Measurements from ENCODE around the gene PURA. TPM values are rescaled to one million over a fixed set of nuclear protein-coding genes. Genes with fewer than 3 reads are reported as not detected.

PURA gene
- 10 to 100 TPM in 4 of 8 experiments, 1 to 10 TPM in 4; 3.0 to 18.9 (median 8.0) TPM for total RNA-seq

DNA sequence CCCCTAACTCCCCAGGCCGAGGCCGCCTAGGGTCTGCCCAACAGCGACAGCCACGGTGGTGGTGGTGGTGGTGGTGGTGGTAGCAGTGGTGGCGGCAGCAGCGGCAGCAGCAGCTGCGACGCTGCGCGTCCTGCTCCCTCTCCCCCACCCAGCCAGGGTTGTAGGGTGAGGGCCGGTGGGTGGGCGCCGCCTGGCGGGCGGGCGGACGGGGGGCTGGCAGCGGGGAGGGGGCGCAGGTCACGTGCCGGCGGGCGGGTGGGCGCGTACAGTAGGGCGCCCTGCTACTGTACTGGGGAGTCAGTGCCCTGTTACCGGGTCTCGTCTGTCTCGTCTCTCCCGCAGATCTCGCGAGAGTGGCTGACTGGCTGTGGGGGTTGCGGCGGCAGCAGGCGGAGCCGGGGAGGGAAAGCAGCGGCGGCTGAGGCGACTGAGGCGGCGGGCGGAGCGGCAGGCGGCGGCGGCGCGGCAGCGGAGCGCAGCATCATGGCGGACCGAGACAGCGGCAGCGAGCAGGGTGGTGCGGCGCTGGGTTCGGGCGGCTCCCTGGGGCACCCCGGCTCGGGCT is at the start of gene PURA:
Gene PURA, plus strand, starts transcription at position 411 of the 565 bp plus-strand sequence. Its CDS starts 73 bp downstream, at position 484.
- peak; percentile 87 to 96 (median 93) for ATAC-seq (replicated peaks in 6 of 8)
- WGBS, 10 experiments: 0% methylated on average over 3 to 15 of the region's 60 CpGs; no CpG with 5 or more reads in 8 of the 10 experiments
- in situ Hi-C loops (cut with MboI; ENCODE audit: low pct_unique_long_range_greater_than_20kb in 2 of 9, low sequenced_read_pairs in 9 of 9, unreplicated experiment in 9 of 9): no loop called here
- Histone ChIP-seq H3K4me3 (peak within 1 kb of the TSS; percentile 57 to 73 (median 64)), H3K27ac (peak within 1 kb of the TSS in 1 of 2 donors; percentile 43), H3K4me1 (replicated peaks in 1 of 2) (peaks cover 10 to 22% of the 10 kb centered on the region in 2 donors)

DNA sequence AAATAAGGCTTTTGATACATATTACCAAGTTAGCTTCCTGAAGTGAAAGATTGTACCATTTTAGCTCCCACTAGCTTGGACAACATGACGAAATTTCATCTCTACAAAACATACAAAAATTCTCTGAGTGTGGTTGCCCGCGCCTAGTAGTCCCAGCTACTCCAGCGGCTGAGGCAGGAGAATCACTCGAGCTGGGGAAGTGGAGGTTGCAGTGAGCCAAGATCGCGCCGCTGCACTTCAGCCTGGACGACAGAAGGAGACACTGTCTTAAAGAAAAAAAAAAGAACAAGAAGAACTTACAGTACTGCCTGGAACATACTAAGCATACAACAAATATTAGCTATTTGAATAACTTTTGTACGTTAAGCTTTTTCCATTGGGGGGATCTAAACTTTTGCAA is 41.1 kb upstream of the PURA start:
- 19 to 57% (median 50%) methylated on average over 2 to 10 of the region's 10 CpGs for WGBS, 10 experiments
- in situ Hi-C loops (cut with MboI; ENCODE audit: low pct_unique_long_range_greater_than_20kb in 2 of 9, low sequenced_read_pairs in 9 of 9, unreplicated experiment in 9 of 9): loop anchor here in 6 of 9 experiments (10.0 to 25.0 kb wide), 2 partner anchors 82 to 89 kb away; no protein-coding TSS in a partner anchor
- no peak for ATAC-seq (replicated peaks in 6 of 8)
- Histone ChIP-seq H3K27ac (no peak overlapping the region), H3K4me1 (replicated peaks in 1 of 2) (no peaks in the 10 kb centered on the region), H3K4me3 (no peak overlapping the region)

DNA sequence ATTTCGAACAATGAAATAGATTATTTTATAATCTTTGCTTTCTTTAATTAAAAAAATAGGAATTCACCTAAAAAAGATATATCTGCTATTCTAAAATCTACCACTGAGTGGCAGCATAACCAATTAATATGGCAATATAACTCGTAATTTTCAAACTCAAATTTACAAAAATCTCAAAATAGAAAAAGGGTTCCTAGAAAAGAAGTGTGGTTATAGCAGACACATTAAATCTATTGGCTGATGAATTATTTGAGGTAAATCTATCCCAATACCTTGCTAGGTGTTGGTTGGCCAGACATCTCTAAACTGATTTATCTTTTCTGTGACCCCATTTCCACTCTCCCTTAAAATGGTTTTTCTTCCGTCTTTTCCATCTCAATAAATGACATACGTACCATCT is 40.6 kb upstream of the PURA start:
- Histone ChIP-seq H3K4me3 (no peak overlapping the region), H3K4me1 (replicated peaks in 1 of 2) (no peaks in the 10 kb centered on the region), H3K27ac (no peak overlapping the region)
- in situ Hi-C loops (cut with MboI; ENCODE audit: low pct_unique_long_range_greater_than_20kb in 2 of 9, low sequenced_read_pairs in 9 of 9, unreplicated experiment in 9 of 9): loop anchor here in 6 of 9 experiments (10.0 to 25.0 kb wide), 2 partner anchors 82 to 89 kb away; no protein-coding TSS in a partner anchor
- 0 to 25% (median 7%) methylated on average over 4 of the region's 4 CpGs for WGBS, 10 experiments
- ATAC-seq (replicated peaks in 6 of 8): no peak

DNA sequence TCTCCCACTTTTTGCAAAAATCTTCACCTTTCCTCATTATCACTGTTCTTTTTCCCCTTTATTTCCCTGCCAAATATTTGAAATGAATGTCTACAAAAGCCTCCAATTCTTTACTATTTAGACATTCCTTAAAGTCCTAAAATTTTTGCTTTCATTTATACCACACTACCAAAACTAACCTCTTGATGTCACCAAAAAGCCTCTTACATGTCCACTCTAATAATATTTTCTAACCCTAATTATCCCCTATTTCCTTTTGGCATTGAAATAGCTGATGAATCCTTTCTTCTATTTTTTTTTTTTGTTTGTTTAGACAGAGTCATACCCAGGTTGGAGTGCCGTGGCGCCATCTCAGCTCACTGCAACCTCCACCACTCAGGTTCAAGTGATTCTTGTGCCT is 38.5 kb upstream of the PURA start:
- Histone ChIP-seq H3K4me3 (no peak overlapping the region), H3K27ac (no peak overlapping the region), H3K4me1 (replicated peaks in 1 of 2) (no peaks in the 10 kb centered on the region)
- in situ Hi-C loops (cut with MboI; ENCODE audit: low pct_unique_long_range_greater_than_20kb in 2 of 9, low sequenced_read_pairs in 9 of 9, unreplicated experiment in 9 of 9): loop anchor here in 2 of 9 experiments (10.0 kb wide), 1 partner anchor 79 kb away; no protein-coding TSS in a partner anchor
- no peak for ATAC-seq (replicated peaks in 6 of 8)
- 34 to 75% (median 57%) methylated on average over 2 of the region's 2 CpGs; no CpG with 5 or more reads in 5 of the 10 experiments for WGBS, 10 experiments

DNA sequence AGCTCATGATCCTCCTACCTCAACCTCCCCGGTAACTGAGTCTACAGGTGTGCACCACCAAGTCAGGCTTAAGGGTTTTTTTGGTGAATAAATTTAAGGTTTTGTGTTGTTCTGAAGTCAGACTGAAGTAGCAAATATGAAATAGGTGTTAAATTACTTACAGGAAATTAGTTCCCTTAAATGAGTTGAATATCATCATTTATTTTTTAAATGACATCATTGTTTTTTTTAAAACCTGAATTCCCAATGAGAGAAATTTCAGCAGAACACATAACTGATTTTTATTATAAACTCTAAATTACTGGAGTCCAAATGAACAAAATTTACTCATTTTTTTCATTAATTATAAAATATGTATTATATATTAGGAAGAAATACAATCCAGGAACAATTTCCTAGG is 37.8 kb upstream of the PURA start:
- no peak for ATAC-seq (replicated peaks in 6 of 8)
- in situ Hi-C loops (cut with MboI; ENCODE audit: low pct_unique_long_range_greater_than_20kb in 2 of 9, low sequenced_read_pairs in 9 of 9, unreplicated experiment in 9 of 9): loop anchor here in 2 of 9 experiments (10.0 kb wide), 1 partner anchor 79 kb away; no protein-coding TSS in a partner anchor
- WGBS, 10 experiments: 80 to 100% (median 94%) methylated on average over 1 of the region's 1 CpG; no CpG with 5 or more reads in 4 of the 10 experiments
- Histone ChIP-seq H3K4me3 (no peak overlapping the region), H3K4me1 (replicated peaks in 1 of 2) (no peaks in the 10 kb centered on the region), H3K27ac (no peak overlapping the region)

DNA sequence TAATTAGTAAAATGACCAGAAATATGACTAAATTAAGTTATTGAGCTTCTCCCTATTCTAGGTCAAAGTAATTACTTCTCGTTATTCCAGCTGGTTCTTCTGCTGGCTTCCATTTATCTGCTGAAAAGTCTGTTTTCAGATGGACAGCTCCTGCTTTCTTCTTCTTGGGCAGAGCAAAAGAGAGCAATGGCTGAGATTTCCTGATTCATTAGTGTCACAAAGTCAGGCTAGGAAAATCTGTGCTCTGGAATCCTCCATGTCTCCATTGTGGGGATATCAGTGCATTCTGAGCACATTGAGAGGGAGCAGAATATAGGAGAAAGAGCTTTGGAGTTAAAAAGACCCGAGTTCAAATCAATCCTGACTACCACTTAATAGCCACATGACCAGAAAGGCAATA is 37.1 kb upstream of the PURA start:
- WGBS, 10 experiments: 23 to 83% (median 50%) methylated on average over 1 to 2 of the region's 2 CpGs; no CpG with 5 or more reads in 1 of the 10 experiments
- H3K4me3 ChIP-seq: no peak overlapping the region
- H3K4me1 ChIP-seq (replicated peaks in 1 of 2): no peaks in the 10 kb centered on the region
- no peak for ATAC-seq (replicated peaks in 6 of 8)
- no peak overlapping the region for H3K27ac ChIP-seq
- in situ Hi-C loops (cut with MboI; ENCODE audit: low pct_unique_long_range_greater_than_20kb in 2 of 9, low sequenced_read_pairs in 9 of 9, unreplicated experiment in 9 of 9): loop anchor here in 2 of 9 experiments (10.0 kb wide), 1 partner anchor 78 kb away; no protein-coding TSS in a partner anchor

DNA sequence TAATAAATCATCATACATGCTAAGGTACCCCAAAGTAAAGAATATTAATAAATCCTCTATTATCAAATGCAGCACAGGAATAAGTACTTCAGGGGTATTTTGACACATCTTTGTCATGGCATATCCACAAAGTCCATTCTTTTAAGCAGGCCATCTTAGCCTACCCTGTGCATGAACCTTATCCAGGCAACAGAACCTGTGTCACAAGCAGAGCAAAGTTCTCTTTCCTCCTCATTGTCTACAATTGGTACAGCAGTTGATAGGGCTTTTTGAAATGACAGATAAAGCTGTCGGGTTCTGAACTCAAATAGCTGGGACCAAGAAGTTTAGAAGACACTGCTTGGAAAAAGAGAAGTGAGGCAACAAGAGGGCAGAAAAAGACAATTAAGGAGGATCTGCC is 30.8 kb upstream of the PURA start:
- H3K4me3 ChIP-seq: no peak overlapping the region
- WGBS, 10 experiments: 0 to 80% (median 50%) methylated on average over 1 of the region's 1 CpG; no CpG with 5 or more reads in 1 of the 10 experiments
- no peaks in the 10 kb centered on the region for H3K4me1 ChIP-seq (replicated peaks in 1 of 2)
- in situ Hi-C loops (cut with MboI; ENCODE audit: low pct_unique_long_range_greater_than_20kb in 2 of 9, low sequenced_read_pairs in 9 of 9, unreplicated experiment in 9 of 9): no loop called here
- H3K27ac ChIP-seq: no peak overlapping the region
- no peak for ATAC-seq (replicated peaks in 6 of 8)

DNA sequence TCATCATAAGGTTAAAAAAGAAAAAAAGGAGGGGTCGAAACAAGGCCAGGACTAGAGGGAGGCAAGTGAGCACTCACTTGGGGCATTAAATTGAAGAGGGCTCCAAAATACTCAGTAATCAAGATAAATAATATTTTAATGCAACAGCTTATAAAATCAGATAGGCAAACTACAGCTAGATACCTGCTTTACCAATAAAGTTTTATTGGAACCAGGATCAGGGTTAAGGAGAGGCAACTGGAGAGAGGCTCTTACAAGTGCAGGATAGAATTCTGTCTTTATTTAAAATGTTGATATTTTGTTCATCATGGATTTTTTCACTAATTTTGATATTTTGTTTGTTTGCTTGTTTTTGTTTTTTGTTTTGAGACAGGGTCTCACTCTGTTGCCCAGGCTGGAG is 30.3 kb upstream of the PURA start:
- 8 to 83% (median 50%) methylated on average over 1 of the region's 1 CpG; no CpG with 5 or more reads in 1 of the 10 experiments for WGBS, 10 experiments
- Histone ChIP-seq H3K27ac (no peak overlapping the region), H3K4me1 (replicated peaks in 1 of 2) (no peaks in the 10 kb centered on the region), H3K4me3 (no peak overlapping the region)
- in situ Hi-C loops (cut with MboI; ENCODE audit: low pct_unique_long_range_greater_than_20kb in 2 of 9, low sequenced_read_pairs in 9 of 9, unreplicated experiment in 9 of 9): no loop called here
- ATAC-seq (replicated peaks in 6 of 8): no peak

DNA sequence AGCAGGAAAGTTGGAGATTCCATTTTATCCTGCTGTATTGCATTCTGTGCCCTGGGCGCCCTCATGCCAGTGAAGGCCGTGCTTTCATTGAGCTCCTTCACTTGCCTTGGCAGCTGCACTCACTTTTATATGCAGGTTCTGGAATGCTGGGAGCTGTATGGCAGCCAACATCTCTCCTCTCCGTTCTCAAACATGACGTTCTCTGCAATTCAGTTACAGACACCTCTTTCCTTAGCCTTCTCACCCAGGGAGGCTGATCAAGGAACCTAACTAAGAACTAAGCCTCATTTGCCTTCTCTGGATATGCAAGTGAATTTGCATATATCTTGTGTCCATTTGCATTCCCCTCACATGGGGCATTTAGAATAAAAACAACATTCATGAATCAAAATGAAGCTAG is 29.4 kb upstream of the PURA start:
- in situ Hi-C loops (cut with MboI; ENCODE audit: low pct_unique_long_range_greater_than_20kb in 2 of 9, low sequenced_read_pairs in 9 of 9, unreplicated experiment in 9 of 9): no loop called here
- peak in 3 of 8 experiments; percentile 54 to 84 (median 71) for ATAC-seq (replicated peaks in 6 of 8)
- Histone ChIP-seq H3K4me3 (no peak overlapping the region), H3K27ac (no peak overlapping the region), H3K4me1 (replicated peaks in 1 of 2) (no peaks in the 10 kb centered on the region)
- WGBS, 10 experiments: 0 to 56% (median 22%) methylated on average over 1 to 4 of the region's 4 CpGs; no CpG with 5 or more reads in 1 of the 10 experiments

DNA sequence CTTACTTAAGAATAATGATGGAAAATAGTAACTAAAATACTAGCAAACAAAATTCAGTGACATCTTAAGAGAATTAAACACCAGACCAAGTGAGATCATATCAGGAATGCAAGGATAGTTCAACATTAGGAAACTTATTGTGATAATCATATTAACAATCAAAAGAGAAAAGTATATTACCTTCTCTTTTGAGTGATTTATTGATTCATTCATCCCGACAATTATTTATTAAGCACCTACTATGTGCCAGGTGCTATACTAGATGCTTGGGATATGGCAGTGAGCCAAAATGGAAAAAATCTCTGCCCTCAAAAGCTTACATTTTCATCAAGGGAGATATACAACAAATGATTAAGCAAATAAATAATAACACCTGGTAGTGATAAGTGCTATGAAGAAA is 23.7 kb upstream of the PURA start:
- Histone ChIP-seq H3K4me3 (no peak overlapping the region), H3K27ac (no peak overlapping the region), H3K4me1 (replicated peaks in 1 of 2) (no peaks in the 10 kb centered on the region)
- 15 to 67% (median 50%) methylated on average over 1 of the region's 1 CpG; no CpG with 5 or more reads in 3 of the 10 experiments for WGBS, 10 experiments
- in situ Hi-C loops (cut with MboI; ENCODE audit: low pct_unique_long_range_greater_than_20kb in 2 of 9, low sequenced_read_pairs in 9 of 9, unreplicated experiment in 9 of 9): no loop called here
- ATAC-seq (replicated peaks in 6 of 8): no peak

DNA sequence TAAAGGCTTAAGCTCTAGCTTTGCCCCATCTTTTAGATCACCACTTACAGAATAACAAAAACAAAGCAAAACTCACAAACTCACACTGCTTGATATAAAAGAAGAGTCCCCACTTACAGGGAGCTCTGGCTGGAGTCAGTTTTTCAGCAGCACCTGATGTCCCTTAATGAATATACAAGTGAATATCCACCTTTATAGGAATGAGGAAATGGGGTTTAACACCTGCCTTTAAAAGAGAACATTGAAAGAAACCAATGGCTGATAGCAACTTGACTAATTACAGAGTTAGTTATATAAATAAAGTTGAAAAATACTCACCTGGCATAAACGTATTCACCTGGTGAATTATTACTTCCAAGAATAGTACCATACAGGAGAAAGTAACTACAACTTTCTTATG is 20.7 kb upstream of the PURA start:
- no peaks in the 10 kb centered on the region for H3K4me1 ChIP-seq (replicated peaks in 1 of 2)
- no peak for ATAC-seq (replicated peaks in 6 of 8)
- H3K4me3 ChIP-seq: no peak overlapping the region
- no peak overlapping the region for H3K27ac ChIP-seq
- WGBS, 10 experiments: 0 to 40% (median 22%) methylated on average over 1 of the region's 1 CpG; no CpG with 5 or more reads in 3 of the 10 experiments
- in situ Hi-C loops (cut with MboI; ENCODE audit: low pct_unique_long_range_greater_than_20kb in 2 of 9, low sequenced_read_pairs in 9 of 9, unreplicated experiment in 9 of 9): no loop called here

DNA sequence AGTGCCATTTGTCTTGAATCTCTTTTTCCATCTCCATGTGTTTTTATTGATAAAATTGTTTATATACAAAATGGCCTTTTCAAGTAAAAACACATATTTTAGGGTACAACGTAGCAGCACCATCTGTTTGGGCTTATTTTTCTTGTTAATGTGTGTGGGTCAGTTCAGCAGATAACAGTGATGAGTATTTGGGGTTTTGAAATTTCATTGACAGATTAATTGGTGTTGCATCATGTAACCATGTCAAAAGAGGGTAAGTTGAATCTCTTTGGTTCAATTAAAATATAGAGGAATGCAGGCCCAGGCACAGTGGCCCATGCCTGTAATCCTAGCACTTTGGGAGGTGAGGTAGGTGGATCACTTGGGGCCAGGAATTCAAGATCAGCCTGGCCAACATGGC is 20.0 kb upstream of the PURA start:
- no peak for ATAC-seq (replicated peaks in 6 of 8)
- 0 to 60% (median 43%) methylated on average over 1 of the region's 1 CpG; no CpG with 5 or more reads in 1 of the 10 experiments for WGBS, 10 experiments
- Histone ChIP-seq H3K4me3 (no peak overlapping the region), H3K4me1 (replicated peaks in 1 of 2) (no peaks in the 10 kb centered on the region), H3K27ac (no peak overlapping the region)
- in situ Hi-C loops (cut with MboI; ENCODE audit: low pct_unique_long_range_greater_than_20kb in 2 of 9, low sequenced_read_pairs in 9 of 9, unreplicated experiment in 9 of 9): no loop called here

DNA sequence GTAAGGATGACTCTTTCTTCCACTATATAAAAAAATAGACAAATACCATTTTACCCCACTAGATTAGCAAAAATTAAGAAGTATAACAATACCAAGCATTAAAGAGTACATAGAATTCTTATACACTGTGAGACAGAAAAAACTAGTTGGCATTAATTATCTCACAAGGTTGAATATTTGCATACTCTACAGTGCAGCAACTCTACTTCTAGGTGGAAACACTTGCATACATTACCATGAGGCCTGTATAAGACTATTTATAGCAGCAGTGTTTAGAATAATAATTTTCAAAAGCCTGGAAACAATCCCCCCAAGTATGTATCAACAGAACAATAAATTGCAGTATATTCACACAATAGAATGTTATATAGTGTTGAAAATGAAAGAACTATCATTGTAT is 19.0 kb upstream of the PURA start:
- in situ Hi-C loops (cut with MboI; ENCODE audit: low pct_unique_long_range_greater_than_20kb in 2 of 9, low sequenced_read_pairs in 9 of 9, unreplicated experiment in 9 of 9): no loop called here
- H3K4me3 ChIP-seq: no peak overlapping the region
- no peaks in the 10 kb centered on the region for H3K4me1 ChIP-seq (replicated peaks in 1 of 2)
- H3K27ac ChIP-seq: no peak overlapping the region
- peak in 3 of 8 experiments; percentile 56 to 67 (median 62) for ATAC-seq (replicated peaks in 6 of 8)

DNA sequence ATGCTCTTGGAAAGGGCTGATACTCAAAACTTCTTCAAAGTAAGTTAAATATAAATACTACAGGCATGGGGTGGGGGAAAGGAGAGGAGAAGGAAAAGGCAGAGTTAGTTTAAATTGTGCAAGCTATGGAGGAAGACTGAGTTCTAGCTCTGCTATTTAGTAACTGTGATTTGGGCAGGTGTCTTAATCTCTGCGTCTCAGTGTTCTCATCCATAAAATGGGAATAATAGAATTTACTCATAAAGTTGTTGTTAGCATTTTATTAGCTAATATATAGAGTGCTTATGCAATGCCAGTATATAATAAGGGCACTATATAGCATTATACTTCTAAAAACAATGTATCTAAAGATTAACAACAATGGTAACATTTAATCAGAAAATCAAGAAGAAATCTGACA is 12.7 kb upstream of the PURA start:
- no peak overlapping the region for H3K4me3 ChIP-seq
- no peak overlapping the region for H3K27ac ChIP-seq
- ATAC-seq (replicated peaks in 6 of 8): no peak
- 20 to 90% (median 82%) methylated on average over 1 of the region's 1 CpG; no CpG with 5 or more reads in 2 of the 10 experiments for WGBS, 10 experiments
- no peaks in the 10 kb centered on the region for H3K4me1 ChIP-seq (replicated peaks in 1 of 2)
- in situ Hi-C loops (cut with MboI; ENCODE audit: low pct_unique_long_range_greater_than_20kb in 2 of 9, low sequenced_read_pairs in 9 of 9, unreplicated experiment in 9 of 9): no loop called here

All from motor neuron (in vitro differentiated cells).